Right lung (tissue), 5 donors: ENCODE results near the gene CDC25B. TPM values are rescaled to one million over a fixed set of nuclear protein-coding genes. Genes with fewer than 3 reads are reported as not detected.

Source experiments
- DNase-seq, 2 donors: peaks; one replicate each; pipeline ENCODE4 v3.0.0-alpha.2; 2013
- polyA plus RNA-seq, 5 donors: library from polyadenylated mRNA; unstranded; fragments of 120-200 nt; gene quantifications; one replicate each; pipeline versions ENCODE4 v1.2.1 to v1.2.3, GENCODE V29; 2013; ENCODE audit warnings: inconsistent platforms in 1 of 5, low replicate concordance in 1 of 5; ENCODE audit not compliant: insufficient read length in 5 of 5, insufficient read depth in 1 of 5

The CDC25B gene
- polyA plus RNA-seq, 5 donors: 47.6 to 63.6 (median 51.1) TPM

DNA sequence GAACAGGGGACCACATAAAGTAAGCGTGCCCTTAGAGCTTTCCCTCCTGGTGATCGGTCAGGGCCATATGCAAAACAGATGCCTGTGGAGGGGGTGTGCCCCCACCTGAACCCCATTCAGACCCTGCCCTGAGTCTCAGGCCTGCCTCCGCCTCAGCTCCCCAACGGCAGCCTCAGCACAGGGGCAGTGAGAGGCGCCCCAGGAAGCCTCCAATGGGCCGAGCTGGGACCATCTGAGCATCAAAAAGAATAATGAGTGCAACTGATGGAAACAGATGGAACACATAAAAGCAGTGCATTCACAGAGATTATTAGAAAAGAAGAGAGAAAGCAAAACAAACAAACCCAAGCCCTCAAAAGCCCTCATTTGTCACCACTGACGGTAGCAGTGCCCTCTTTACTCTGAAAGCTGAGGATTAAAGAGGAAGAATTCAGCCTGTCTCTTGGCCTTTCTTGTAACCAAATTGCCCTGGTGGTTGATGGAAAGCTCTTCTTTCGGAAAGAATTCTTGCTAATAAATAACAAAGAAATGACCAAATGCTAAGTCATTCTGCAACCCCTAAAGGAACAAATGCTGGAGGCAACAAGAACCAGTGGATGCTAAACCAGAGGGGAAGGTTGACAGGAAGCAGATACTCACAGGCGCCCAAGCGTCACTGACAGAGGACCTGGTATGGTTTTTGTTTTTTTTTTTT lies 35.3 kb upstream of the CDC25B start:
- no peak for DNase-seq

DNA sequence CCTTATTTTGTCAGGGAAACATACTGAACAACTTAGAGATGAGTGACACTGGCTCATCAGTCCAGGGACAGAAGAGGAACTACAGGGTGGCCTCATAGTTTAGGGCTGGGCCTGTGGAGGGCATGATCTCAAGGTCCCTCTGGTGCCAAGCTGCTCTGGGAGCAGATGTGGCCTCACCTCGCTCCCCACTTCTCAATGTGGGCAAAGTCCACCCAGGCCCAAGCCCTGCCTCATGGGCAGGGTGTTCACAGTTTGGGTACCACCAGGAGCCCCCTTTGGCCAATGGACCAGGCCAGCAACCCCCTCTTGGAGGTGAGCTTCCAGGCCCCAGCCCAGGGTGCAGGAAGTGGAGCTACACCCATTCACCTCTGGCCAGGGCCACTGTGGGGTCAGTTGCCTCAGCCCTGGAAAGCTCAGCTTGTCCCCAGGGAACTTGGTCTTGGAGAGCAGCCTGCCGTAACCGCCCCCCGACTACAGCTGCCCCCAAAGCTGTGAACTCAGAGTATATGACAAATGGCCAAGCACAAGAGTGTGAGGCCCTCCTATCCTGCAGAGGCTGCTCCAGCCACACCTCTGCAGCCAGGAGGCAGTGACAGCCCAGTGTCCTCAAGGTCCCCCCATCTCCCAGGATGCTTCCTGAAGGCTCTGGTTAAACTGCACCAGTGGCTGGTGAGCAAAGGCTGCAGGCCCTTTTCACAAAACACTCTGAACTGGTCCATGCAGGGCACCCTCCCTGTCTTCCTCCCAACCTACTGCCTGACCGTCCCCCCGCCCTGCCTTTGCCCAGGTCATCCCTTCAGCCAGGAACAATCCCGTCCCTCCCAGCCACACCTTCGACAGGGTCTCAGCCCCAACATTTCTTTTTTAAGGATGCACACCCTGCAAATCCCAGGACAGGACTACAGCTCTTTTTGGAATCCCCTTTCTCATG lies 32.2 kb upstream of the CDC25B start:
- DNase-seq: no peak

DNA sequence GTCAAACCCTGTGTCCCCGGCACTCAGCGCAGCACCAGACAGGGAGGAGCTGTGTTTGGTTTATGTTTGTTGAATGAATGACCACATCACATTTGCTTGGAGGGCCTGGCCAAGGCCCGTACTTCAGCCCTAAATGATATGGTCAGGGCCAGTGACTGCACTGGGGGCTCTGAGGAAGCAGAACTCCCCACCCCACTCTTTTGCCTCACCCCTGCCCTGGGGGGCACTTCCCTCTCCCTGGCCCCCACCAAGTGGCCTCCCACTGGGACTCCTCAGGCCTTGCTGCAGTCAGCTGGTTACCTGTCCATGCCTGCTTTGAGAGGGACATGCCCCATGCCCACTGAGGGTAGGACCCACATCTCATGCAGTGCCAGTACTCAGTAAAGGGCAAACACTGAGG lies 31.5 kb upstream of the CDC25B start:
- no peak for DNase-seq

DNA sequence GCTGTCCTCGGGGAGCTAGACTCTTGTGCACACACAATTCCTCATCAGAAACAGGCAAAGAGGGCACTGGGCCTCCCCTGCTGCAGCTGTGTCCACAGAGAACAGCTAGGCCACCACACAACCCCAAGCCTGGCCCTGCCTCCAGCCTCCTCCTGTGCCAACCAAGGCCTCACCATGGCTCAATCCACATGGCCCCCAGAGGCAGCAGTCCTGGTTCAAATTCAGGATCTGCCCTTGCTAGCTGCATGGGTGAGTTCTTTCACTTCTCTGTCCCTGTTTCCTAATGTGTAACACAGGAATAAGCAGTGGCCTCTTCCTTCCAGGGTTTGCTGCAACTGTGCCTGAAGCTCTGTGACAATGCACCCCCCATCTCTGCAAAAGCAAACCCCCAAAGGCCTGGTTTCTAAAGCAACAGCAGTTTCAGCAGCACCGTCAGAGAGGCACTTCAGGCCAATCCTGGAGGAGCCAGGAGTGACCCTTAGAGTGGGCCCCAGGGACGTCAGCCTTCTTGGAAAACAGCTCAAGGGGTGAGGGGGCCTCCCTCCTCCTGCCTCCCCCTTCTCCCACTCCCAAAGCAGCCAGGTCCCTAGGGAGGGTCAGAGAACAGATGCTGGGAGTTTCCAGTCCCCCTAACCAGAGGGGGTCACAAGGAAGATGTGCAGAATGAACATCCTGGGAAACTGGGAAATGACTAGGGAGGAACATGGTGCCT lies 30.8 kb upstream of the CDC25B start:
- DNase-seq: no peak

DNA sequence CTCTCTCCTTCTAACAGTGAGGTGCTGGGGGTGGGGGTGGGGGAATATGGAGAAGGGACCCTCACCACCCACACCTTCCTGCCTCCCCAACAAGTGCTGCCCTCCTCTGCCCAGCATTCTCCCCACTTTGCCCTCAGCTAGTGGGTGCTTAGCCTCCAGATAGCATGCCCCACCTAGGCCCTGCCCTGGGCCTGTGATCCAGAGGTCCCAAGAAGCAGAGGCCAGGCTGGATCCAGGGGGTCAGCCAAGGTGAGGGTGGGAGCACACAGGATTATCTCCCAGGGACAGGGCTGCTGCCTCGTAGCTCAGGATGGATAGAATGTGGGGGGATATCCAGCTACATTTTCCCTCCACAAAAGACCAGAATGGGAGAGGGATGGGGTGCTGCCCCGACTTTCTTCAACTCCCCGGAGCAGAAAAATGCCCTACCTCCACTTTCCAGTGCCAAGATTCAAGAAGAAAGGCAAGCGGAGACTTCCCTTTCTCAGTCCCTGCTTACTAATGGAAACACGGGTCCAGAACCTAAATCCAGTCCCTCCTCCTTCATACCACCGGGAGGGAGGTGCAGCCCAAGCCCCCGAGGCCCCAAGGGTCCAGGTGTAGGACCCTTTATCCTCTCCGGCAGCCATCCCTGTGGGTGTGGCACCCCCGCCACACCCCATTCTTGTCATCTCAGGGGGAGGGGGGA lies 29.5 kb upstream of the CDC25B start:
- DNase-seq: no peak

DNA sequence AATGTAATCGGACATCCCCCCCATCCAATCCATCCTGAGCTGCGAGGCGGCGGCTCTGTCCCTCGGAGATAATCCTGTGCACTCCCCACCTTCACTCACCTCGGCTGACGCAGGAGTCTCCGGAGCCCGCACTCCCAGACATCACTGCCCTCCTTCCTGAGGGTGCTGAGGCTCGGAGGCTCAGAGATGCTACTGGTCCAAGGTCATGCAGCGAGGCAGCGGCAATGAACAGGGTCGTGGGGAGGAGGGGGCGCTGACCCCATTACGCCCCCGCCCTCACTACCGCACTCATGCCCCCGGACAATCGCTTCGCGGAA lies 29.0 kb upstream of the CDC25B start:
- no peak for DNase-seq

DNA sequence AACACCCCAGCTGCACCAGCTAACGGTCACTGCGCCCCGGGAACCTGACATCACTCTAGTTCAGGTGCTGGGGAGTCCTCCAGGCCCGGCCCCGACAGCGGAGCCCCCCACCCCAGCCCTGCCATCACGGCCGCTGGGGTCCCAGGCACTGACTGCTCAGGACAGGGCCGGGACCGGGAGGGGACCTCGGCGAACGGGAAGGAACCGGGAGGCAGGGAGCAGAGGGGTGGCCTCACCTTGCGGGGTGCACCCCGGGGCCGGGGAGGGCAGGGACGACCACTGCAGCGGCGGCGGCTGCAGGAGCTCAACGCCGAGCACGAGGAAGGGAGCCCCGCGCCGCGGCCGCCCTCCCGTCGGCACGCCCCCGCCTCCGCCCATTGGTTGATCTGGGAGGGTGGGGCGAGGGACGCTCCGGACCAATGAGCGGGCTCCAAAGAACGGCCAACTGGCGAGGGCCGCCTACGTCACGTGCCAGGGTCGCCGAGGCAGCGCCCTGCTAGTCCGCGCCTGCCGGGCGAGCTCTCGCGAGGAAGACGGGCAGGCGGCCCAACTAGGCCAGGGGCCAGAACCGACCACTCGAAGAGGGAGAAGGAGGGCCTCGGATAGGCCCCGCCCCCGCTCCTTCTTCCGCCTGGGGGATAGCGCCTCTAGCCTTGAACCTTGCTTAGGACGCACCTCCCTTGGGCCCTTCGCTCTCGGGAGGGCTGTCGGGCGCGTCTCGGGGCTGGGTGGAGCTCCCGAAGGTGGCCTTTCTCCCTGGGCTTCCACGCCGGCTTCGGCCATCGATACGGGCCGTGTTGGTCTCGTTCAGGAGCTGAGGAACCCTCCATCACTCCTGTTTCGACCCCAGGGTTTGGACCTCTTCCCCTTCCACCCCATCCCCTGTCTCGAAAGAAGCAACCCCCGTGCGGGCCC lies 28.4 kb upstream of the CDC25B start, which contains the start of gene ADISSP:
TSS of gene ADISSP (minus strand) at position 327 of the 915 bp plus-strand sequence. CDS start 7,653 bp downstream, outside the sequence.
- peak; percentile 98 for DNase-seq

DNA sequence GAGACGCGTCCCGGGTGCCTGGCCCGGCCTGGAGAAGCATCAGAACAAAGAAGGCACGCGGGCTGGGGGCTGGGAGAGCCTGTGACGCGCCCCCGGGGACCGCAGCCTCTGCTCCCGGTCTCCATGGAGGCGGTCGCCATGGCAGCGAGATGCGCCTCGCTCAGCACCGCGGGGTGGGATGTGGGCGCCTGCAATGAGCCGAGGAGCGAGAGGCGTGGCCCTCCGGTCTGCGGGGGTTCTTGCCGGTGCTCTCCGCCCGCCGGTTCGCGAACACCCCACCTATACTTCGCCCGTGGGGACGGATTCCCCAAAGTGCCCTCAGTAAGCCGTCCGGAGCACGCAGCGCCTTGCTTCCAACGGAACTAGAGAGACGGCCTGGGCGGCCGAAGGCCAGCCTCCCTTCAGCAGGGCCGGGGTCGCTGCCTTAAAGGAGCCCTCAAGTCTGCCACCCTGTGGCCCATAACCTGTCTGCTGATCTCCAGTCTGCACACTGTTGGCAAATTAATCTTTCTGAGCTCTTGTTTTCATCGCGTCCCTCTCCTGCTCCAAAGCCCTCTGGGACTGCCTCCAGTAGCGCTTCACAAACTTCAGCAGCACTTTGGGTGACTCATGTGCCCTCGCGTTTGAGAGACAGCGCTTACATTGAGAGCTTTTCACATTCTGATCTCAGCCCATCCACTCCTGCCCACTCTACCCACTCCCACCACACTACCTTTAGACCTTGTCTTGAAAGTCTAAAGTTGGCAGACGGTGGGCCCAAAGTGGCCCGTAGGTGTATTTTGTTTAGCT lies 27.6 kb upstream of the CDC25B start:
- DNase-seq: peak; percentile 69 to 71

DNA sequence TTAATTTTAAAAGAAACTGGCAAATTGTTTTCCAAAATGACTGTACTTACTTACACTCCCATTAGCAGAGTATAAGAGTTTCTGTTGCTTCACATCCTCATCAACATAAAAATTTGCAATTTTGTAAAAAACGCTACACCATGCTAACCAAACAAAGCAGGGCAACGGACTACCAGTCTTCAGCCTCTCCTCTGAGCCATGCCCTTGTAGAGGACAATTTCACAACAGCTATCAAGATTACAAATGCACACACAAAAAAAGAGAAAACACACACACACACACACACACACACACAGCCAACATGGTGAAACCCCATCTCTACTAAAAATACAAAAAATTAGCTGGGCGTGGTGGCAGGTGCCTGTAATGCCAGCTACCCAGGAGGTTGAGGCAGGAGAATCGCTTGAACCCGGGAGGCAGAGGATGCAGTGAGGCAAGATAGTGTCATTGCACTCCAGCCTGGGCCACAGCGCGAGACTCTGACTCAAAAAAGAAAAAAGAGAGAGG lies 24.5 kb upstream of the CDC25B start:
- no peak for DNase-seq

DNA sequence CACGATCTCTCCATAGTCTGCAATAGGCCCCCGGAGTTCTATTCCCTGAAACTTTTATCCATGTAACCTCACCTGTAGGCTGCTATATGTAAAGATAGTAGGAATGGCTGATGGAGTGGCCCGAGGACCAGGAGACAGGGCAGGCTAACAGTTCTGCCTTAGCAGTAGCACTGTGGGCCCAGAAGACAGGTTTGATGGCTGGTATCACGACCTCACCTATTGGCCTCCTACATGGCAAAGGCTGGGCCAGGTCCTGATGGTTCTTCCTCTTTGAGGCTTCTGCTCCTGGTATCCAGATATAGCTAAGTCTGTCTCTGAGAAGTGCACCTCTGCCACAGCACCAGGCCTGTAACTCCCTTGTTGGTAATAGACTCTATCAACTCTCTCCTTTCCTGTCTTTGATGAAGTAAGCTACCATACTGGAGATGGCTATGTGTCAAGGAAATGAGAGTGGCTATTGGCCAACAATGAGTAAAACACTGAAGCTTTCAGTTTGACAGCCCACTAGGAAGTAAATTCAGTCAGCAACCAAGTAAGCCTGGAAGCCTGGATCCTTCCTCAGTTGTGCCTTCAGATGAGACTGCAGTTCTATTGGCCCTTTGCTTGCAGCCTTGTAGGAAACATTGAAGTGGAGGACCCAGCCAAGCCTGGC lies 20.5 kb upstream of the CDC25B start:
- DNase-seq: no peak

DNA sequence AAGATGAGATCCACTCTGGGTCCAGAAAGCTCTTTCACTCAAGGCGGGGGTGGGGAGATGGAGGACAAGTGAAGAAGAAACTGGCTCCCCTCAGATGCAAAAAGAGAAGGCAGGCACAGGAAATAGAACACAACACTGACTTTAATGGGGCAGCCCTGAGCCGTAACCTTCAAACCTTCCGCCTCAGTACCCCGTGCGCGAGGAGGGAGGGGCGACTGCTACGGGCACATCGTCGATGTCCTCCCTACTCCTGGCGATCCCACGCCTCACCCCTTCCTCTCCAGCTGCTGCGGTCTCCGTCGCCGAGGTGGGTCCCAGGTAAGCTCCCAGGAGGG lies 18.8 kb upstream of the CDC25B start:
- no peak for DNase-seq

DNA sequence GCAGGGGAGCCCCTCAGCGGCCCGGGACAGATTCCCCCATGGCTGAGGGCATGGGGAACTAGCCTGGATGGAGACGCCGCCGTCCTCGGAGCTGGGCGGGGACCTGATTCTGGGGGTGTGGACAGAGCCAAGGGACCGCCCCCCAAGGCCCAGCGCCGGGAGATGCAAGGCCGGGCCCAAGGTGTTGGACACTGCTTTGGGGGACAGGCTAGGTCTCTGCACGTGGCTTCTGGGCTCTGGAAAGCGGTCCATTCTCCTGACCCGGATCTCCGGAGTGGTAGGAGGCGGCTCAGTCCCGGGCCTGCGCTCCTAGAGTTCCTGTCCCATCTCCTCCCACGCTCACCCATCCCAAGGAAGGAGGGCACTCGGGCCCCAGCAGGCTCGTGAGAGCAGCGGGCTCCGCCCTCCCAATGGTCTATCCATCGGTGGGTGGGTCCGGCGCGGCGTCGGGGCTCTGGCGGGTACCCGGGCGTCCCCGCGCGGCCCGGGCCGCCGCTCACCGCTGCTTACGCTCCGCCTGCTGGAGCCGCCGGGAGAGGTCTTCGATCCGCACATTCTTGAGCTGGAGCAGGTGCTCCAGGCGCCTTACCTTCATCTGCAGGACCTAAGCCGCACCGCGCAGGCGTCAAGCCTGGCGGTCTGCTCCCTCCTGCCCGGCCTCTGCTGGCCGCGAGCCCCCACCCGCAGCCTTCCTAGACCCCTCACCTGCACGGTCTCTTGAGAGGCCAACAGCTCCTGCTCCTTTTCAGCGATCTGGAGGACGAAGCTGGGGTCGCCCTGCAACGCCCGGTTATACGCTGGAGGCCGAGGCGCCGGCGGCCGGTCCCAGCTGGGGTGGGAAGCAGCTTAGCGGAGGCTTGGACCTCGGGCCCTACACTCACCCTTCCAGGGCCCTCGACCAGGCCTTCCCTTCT lies 18.1 kb upstream of the CDC25B start:
- no peak for DNase-seq

DNA sequence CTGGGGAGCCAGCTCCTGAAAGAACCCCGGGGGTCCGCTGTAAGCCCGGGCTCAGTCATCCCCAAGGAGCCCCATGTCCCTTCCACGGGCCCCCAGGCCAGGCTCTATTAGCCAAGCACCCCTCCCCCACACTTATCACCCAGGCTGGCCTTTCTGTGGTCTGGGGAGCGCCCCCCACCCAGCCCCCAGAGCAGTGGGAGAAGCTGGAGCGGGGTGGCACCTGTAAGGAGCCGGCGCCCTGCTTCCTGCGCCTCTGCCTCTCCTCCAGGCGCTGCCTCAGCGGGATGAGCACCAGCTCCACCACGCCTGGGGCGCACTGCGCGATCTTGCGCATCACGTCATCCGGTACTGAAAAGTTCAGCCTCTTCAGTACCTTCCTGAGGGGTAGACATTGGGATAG lies 17.1 kb upstream of the CDC25B start:
- DNase-seq: no peak

DNA sequence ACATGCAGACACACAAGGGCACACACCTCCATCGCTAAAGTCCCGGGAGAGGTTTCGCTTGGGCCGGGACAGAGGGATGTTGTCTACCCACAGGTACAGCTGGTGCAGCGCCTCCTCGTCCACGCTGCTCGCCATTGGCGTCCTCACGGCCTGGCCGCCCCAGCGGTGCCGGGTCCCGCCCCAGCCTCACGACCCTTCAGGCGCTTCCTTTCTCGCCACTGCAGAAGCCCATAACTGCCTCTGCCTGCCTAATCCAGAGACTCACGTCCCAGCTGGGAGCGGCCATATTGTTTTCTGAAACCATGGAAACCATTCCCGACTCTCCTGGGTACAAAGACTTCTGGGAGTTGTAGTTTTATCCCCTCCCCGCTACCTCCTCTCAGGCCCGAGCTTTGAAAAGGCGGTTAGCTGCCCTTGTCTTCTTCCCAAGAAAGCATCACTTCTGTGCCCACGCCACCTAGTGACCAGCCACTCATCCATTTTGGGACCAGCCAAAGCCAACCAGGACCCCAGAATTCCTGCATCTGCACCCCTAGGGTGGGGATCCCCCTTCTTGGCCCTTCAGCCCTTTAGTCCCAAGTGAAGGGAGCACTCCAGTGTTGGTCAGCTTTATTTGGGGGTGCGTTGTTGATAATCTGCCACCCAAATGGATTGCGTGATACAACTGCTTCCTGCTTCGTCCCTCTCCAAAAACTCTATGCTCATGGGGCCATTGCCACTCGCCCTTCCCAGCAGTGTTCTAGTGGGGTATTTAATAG lies 14.8 kb upstream of the CDC25B start, which contains the start of gene SPEF1:
TSS of gene SPEF1 (minus strand) at position 296 of the 758 bp plus-strand sequence. CDS start at position 135, 161 bp downstream.
- peak; percentile 83 to 86 for DNase-seq

DNA sequence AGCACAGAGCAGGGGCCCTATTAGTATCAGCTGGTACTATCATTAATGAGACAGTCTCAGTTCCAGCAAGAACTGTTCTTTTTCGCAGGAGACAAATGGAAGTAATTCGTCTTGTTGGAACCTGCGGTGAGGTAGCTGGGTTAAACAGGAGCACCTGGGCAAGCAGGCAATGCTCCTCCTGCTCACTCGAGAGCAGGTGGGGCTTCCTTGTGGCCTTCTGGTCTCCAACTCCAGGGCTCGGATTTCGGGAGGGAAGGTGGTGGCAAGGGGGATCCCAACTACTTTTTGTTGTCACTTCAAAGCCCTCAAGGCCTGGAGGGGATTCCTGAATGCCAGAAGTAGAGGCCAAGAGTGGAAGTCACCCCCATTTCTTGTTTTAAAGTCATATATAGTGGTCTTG lies 13.5 kb upstream of the CDC25B start:
- DNase-seq: no peak

DNA sequence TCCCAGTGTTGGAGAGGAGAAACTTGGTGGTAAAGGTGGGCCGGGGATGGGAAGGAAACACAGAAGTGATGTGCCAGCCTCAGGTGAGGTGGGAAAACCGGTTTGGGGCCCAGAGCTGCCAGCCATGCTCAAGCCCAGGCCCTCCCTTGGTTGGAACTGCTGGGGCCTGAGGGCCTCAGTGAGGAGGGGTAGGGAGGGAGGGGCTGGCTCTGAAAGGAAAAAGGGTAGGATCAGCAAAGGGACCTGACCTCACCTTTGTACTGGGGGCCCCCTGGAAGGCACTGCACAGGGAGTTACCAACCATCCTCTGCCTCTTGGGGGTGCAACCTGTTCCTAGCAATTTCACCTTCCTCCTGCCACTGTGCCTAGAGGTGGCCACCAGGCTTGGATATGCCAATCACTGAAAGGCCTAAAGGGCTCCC lies 13.0 kb upstream of the CDC25B start:
- no peak for DNase-seq

DNA sequence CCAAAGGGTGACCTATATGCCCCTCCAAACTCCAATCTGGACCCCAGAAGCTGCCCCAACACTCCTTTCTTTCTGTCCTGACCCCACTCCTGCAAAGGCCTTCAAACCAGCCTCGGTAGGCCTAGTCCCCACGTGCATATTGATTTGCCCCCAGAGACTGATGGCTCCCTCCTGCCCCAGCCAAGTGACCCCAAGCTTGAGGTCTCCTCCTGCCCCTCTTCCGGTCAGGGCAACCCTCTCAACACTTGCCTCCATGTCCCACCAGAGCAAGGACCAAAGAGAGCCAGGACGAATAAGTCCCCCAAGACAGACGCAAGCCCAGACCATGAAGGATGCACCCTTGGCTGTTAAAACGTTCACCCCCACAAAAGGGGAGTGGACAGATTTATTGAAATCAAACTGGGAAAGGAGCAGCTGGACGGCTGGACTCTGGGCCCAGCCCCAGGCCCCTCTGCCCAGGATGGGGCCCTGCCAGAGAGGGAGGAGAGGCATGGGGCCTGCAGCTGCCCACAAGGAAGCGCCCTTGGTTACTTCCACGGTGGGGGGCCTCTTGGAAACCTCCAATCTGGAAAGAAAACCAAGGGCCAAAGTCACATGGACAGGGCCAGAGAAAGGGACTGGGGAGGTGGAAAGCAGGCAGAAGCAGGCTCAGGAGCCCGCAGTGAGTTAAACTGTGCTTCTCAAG lies 12.5 kb upstream of the CDC25B start:
- DNase-seq: no peak
